ENCODE data around the gene ECM2.

The ECM2 gene

DNA sequence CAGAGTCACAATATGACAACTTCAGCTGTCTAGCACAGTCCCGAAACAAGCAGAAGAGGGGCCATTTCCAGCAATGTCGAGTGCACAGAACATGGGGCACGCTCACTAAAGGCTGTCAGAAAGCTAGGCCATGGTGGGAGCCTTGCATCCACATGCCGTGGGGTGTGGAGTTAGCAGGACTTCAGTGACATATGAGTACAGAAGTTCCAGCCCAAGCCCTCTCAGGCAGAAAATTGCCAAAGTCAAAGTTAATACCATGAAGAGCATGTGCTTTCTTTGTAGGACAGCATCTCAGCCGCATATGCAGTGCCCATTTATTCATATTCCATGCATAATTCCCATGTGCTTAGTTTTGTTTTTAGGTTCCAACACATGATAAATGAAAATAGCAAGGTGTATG lies 26.7 kb downstream of the ECM2 start:
- DNase-seq (ENCODE audit: insufficient read length, low spot score) (no peak), FAIRE-seq (no peak)
- TF ChIP-seq, protein P1, sequence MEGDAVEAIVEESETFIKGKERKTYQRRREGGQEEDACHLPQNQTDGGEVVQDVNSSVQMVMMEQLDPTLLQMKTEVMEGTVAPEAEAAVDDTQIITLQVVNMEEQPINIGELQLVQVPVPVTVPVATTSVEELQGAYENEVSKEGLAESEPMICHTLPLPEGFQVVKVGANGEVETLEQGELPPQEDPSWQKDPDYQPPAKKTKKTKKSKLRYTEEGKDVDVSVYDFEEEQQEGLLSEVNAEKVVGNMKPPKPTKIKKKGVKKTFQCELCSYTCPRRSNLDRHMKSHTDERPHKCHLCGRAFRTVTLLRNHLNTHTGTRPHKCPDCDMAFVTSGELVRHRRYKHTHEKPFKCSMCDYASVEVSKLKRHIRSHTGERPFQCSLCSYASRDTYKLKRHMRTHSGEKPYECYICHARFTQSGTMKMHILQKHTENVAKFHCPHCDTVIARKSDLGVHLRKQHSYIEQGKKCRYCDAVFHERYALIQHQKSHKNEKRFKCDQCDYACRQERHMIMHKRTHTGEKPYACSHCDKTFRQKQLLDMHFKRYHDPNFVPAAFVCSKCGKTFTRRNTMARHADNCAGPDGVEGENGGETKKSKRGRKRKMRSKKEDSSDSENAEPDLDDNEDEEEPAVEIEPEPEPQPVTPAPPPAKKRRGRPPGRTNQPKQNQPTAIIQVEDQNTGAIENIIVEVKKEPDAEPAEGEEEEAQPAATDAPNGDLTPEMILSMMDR (IDR thresholded peaks at IDR 0.05; ENCODE audit: insufficient read depth, missing control alignments) = no peak

DNA sequence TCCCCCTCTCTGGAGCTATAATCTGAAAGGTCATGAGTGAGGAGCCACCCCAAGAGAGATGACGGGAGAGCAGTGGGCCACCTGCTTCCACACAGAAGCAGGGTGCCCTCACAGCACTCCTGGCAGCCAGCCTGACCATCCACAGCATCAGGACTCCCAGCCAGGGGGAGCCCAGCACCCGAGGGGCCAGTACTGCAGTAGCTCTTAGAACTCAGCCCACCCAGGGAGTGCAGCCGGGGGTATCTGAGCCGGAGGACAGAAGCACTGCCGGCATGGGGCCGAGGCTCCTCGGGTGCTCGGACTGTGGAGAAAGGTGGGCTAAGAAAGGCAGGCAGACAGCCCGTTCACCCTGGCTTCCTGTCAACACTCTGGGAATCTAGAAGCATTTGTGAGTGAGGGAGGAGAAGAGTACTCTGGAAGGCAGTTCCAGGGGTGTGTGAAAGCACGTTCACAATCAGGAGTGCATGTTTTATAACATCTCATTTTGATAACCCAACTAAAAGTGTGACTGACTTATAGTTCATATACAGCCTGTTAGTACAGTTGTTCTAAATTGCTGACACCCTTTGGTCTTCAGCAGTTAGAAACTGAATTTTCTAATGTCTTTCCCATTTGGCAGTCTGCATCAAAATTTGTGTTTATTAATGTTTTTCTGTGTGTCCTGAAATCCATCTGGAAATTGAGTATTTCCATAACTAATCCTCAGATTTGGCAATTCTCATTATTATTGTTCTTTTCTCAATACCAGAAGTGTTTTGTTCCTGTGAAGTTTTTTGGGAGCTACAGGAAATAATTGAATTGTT lies 27.6 kb downstream of the ECM2 start:
- DNase-seq (ENCODE audit: insufficient read length, low spot score) (no peak), FAIRE-seq (no peak)
- TF ChIP-seq, protein P1 (IDR thresholded peaks at IDR 0.05; ENCODE audit: insufficient read depth, missing control alignments) = no peak

DNA sequence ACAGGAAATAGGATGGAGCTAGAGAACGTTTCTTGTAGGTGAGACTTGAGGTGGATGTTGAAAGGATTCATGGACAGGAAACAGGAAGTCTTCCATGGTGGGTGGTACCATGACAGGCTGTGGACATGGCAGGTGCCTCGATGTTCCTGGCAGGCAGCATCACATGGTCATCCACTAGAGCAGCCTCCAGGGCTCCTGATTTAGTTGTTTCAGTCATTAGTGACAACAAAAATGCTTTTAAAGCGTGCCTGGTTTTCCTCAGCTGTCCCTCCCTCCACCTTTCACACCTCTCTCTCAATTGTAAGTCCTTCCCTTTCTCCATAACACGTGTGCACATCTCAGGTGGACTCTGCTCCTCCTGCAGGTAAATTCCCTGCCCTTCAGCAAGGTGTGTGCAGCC lies 28.3 kb downstream of the ECM2 start:
- FAIRE-seq = no peak
- DNase-seq (ENCODE audit: insufficient read length, low spot score) = no peak
- TF ChIP-seq, protein P1 (IDR thresholded peaks at IDR 0.05; ENCODE audit: insufficient read depth, missing control alignments) = no peak

DNA sequence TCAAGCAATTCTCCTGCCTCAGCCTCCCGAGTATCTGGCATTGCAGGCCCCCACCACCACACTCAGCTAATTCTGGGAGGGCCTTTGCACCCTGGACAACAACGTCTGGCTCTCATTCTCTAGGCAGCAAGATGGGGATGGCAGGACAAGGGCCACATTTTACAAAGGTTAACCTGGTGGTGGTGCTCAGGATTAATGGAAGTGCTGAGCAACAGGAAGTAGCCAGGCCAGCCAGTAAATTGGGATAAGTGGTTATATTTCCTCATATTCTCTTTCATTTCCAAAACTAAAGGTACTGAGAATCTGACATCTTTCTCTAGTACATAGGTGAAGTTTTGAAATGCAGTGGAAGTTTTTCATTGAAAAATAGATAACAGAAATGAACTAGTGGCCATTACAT lies 28.8 kb downstream of the ECM2 start:
- TF ChIP-seq, protein P1 (IDR thresholded peaks at IDR 0.05; ENCODE audit: insufficient read depth, missing control alignments) = peak; percentile 0
- DNase-seq (ENCODE audit: insufficient read length, low spot score) (no peak), FAIRE-seq (no peak)

DNA sequence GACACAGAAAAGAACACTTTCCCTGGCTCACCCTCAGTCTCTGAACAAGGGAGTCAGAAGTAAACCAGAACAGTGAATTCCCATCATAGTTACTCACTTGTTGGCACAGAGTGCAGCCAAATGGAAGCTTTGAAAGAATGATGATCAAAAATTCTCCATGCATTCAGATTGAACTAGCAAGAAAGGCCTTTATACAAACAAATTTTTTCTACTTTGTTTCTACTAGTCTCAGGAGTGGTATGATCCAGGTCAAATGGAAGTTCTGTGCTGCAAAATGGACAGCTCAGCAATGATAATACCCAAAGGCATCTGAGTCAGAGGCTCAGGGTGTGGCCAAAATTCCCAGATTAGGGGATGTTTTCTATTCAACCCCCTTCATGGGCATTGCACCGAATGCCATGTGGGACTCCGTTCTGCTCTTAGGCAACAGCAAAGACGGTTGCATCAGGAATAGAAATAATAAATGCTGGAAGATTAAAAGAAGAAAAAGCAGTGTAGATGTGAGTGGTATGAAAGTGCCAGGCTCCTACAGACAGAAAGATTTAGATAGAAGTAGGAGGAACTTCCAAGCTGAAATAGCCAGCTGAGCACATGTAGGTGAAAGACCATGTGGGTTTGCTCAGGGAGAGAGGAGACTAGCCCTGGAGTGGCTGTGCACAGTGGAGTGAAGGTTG lies 29.5 kb downstream of the ECM2 start:
- TF ChIP-seq, protein P1 (IDR thresholded peaks at IDR 0.05; ENCODE audit: insufficient read depth, missing control alignments) = no peak
- DNase-seq (ENCODE audit: insufficient read length, low spot score) (no peak), FAIRE-seq (no peak)

DNA sequence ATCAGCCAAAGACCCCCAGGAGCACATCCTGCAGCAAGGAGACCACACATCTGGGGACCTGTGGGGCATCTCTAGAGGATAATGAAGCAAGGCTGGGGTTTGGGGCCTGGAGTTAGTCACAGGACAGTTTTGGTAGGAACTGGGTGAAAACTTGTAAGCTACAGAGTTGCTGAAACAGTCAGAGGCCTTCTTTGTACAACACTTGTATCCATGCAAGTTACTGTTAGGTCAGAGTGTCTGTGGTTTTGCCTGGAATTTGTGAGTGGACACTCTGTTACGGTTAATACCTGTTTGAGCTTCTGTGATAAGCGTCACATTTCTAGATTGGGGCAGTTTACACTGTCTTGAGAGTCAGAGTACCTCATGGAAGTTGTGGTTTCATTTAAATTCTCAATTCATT lies 30.9 kb downstream of the ECM2 start:
- TF ChIP-seq, protein P1 (IDR thresholded peaks at IDR 0.05; ENCODE audit: insufficient read depth, missing control alignments) = no peak
- FAIRE-seq (no peak), DNase-seq (ENCODE audit: insufficient read length, low spot score) (no peak)

DNA sequence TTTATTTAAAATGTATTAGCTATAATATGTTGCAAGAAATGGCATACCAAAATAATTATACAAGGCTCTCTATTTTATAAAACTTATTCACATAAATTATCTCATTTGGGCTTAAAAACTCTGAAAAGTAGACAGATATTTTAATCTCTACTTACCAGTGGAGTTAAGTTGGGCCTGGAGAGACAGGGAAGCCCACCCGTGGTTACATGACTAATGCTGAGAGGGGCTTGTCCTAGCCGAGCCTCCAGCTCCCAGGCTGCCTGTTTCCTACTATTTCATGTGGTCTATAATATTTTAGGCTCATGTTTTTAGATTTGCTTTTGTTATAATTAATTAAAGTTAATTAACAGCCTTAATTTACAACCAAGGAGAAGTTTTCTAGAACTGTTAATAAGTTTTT lies 32.6 kb downstream of the ECM2 start:
- FAIRE-seq = no peak
- DNase-seq (ENCODE audit: insufficient read length, low spot score) = no peak
- TF ChIP-seq, protein P1 (IDR thresholded peaks at IDR 0.05; ENCODE audit: insufficient read depth, missing control alignments) = no peak
